ENCODE results near the gene POU2F1.

- TF ChIP-seq, protein P1, sequence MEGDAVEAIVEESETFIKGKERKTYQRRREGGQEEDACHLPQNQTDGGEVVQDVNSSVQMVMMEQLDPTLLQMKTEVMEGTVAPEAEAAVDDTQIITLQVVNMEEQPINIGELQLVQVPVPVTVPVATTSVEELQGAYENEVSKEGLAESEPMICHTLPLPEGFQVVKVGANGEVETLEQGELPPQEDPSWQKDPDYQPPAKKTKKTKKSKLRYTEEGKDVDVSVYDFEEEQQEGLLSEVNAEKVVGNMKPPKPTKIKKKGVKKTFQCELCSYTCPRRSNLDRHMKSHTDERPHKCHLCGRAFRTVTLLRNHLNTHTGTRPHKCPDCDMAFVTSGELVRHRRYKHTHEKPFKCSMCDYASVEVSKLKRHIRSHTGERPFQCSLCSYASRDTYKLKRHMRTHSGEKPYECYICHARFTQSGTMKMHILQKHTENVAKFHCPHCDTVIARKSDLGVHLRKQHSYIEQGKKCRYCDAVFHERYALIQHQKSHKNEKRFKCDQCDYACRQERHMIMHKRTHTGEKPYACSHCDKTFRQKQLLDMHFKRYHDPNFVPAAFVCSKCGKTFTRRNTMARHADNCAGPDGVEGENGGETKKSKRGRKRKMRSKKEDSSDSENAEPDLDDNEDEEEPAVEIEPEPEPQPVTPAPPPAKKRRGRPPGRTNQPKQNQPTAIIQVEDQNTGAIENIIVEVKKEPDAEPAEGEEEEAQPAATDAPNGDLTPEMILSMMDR (IDR thresholded peaks at IDR 0.05 in 4 of 5, conservative IDR thresholded peaks at IDR 0.05 in 1 of 5) = no peak
- no peak for TF ChIP-seq POLR2A (IDR thresholded peaks at IDR 0.05)
Observed at GRCh38 chr1:167463080-167463479, 242.4 kb downstream of the POU2F1 start.
